SU-DHL-6 (cell line): ENCODE data around the gene SIL1.

Experiments
- H2AFZ ChIP-seq: fragments of 200-600 bp; sonication (generic); 2 replicates; pipeline ENCODE4 v1.6.1; 2014; ENCODE audit warnings: low read depth, mild to moderate bottlenecking, moderate library complexity, mixed read lengths, antibody characterized with exemption, low read length; ENCODE audit not compliant: severe bottlenecking
- H3F3A ChIP-seq: fragments of 200-600 bp; shearing (Covaris generic); 2 replicates; pipeline ENCODE4 v1.6.0; 2016; ENCODE audit warnings: antibody characterized with exemption, mild to moderate bottlenecking; ENCODE audit not compliant: insufficient read depth
- H3K27ac ChIP-seq: fragments of 200-600 bp; sonication (generic); 2 replicates; pipeline ENCODE4 v1.5.1; 2016; ENCODE audit warnings: low read depth, mild to moderate bottlenecking, low read length, moderate library complexity, mixed read lengths
- H3K27me3 ChIP-seq: fragments of 200-600 bp; sonication (generic), shearing (Covaris generic); 2 replicates; pipeline ENCODE4 v1.6.0; 2014; ENCODE audit warnings: mild to moderate bottlenecking, low read length
- H3K36me3 ChIP-seq: fragments of 200-600 bp; sonication (generic); 2 replicates; pipeline ENCODE4 v1.6.1; 2014; ENCODE audit warnings: mild to moderate bottlenecking, low read length, mixed read lengths
- H3K4me2 ChIP-seq: fragments of 300-600, 200-600 bp; shearing (Covaris generic), sonication (generic); 2 replicates; pipeline ENCODE4 v1.6.0; 2014; ENCODE audit warnings: low read length, low read depth, mild to moderate bottlenecking; ENCODE audit not compliant: poor library complexity, severe bottlenecking
- H3K4me3 ChIP-seq: fragments of 200-600 bp; sonication (generic); 2 replicates; pipeline ENCODE4 v1.5.1; 2014; ENCODE audit warnings: antibody characterized with exemption, low read length, mild to moderate bottlenecking, mixed read lengths; ENCODE audit not compliant: insufficient read depth, poor library complexity, severe bottlenecking
- H3K79me2 ChIP-seq: fragments of 200-600 bp; sonication (generic); 2 replicates; pipeline ENCODE4 v1.6.1; 2014; ENCODE audit warnings: mild to moderate bottlenecking, low read length, moderate library complexity; ENCODE audit not compliant: insufficient read depth
- H3K9ac ChIP-seq: fragments of 200-600 bp; sonication (generic); 2 replicates; pipeline ENCODE4 v1.7.0; 2014; ENCODE audit warnings: mild to moderate bottlenecking, low read length
- H3K9me2 ChIP-seq: fragments of 200-600 bp; sonication (generic); replicated peaks from 2 replicates; pipeline ENCODE4 v1.6.1; 2014; ENCODE audit warnings: low read length; ENCODE audit not compliant: insufficient read depth
- H3K9me3 ChIP-seq: fragments of 200-600 bp; sonication (generic); 2 replicates; pipeline ENCODE4 v1.6.1; 2014; ENCODE audit warnings: low read length, mixed read lengths; ENCODE audit not compliant: insufficient read depth
- H4K20me1 ChIP-seq: fragments of 200-600 bp; sonication (generic); 2 replicates; pipeline ENCODE4 v1.6.1; 2014; ENCODE audit warnings: low read depth, mild to moderate bottlenecking, antibody characterized with exemption, low read length, moderate library complexity, mixed read lengths
- CTCF ChIP-seq: fragments of 200-600 bp; sonication (generic); IDR thresholded peaks from one replicate; pipeline ENCODE4 v1.5.1; 2017; ENCODE audit warnings: antibody characterized with exemption, mild to moderate bottlenecking, low read length, moderate library complexity; ENCODE audit not compliant: insufficient read depth, poor library complexity, severe bottlenecking
- EZH2phosphoT487 ChIP-seq: fragments of 200-600 bp; sonication (generic), shearing (Covaris generic); conservative IDR thresholded peaks from 2 replicates; pipeline ENCODE4 v1.6.1; 2018; ENCODE audit warnings: mild to moderate bottlenecking, antibody characterized with exemption, low read length, moderate library complexity, mixed read lengths

Gene SIL1

GRCh38 chr5:138953387-138954256 is 244.5 kb downstream of the SIL1 start:
- Histone ChIP-seq H3K79me2 (no peaks in the 10 kb centered on the region), H2AFZ (no peak overlapping the region), H3F3A (no peaks in the 10 kb centered on the region), H3K9me2 (no peaks in the 10 kb centered on the region), H4K20me1 (no peaks in the 10 kb centered on the region), H3K4me3 (no peak overlapping the region), H3K9ac (no peak overlapping the region), H3K9me3 (no peaks in the 10 kb centered on the region), H3K27ac (no peak overlapping the region), H3K4me2 (no peak overlapping the region), H3K27me3 (no peaks in the 10 kb centered on the region), H3K36me3 (no peaks in the 10 kb centered on the region)
- TF ChIP-seq CTCF: no peak
- no peak for TF ChIP-seq EZH2phosphoT487

- no peak overlapping the region for H3K27ac ChIP-seq
- no peak overlapping the region for H3K4me2 ChIP-seq
- no peaks in the 10 kb centered on the region for H3F3A ChIP-seq
- no peak overlapping the region for H3K9ac ChIP-seq
- H3K36me3 ChIP-seq: no peaks in the 10 kb centered on the region
- no peaks in the 10 kb centered on the region for H4K20me1 ChIP-seq
- H3K9me3 ChIP-seq: no peaks in the 10 kb centered on the region
- no peak for TF ChIP-seq CTCF
- TF ChIP-seq EZH2phosphoT487: no peak
- no peaks in the 10 kb centered on the region for H3K9me2 ChIP-seq
- no peak overlapping the region for H3K4me3 ChIP-seq
- H3K79me2 ChIP-seq: no peaks in the 10 kb centered on the region
- no peaks in the 10 kb centered on the region for H3K27me3 ChIP-seq
- H2AFZ ChIP-seq: no peak overlapping the region
Observed at GRCh38 chr5:138952962-138953361, 245.2 kb downstream of the SIL1 start.

- Histone ChIP-seq H3K9me3 (no peaks in the 10 kb centered on the region), H3K4me3 (no peak overlapping the region), H3K36me3 (no peaks in the 10 kb centered on the region), H3K9ac (no peak overlapping the region), H3K79me2 (no peaks in the 10 kb centered on the region), H4K20me1 (no peaks in the 10 kb centered on the region), H3K27ac (no peak overlapping the region), H3K27me3 (no peaks in the 10 kb centered on the region), H2AFZ (no peak overlapping the region), H3K4me2 (no peak overlapping the region), H3F3A (no peaks in the 10 kb centered on the region), H3K9me2 (no peaks in the 10 kb centered on the region)
- TF ChIP-seq CTCF (no peak), EZH2phosphoT487 (no peak)
Observed at GRCh38 chr5:138951986-138952735, 246.0 kb downstream of the SIL1 start.
